Ovary (tissue), 3 donors: ENCODE measurements around the gene ZBED1.

Experiments used
- EP300 ChIP-seq: sonication (generic); formaldehyde crosslinking; IDR thresholded peaks from one replicate; pipeline ENCODE4 v1.6.1; 2017; ENCODE audit warnings: antibody characterized with exemption
- TF ChIP-seq, protein P1 (sequence below), 3 donors: fragments of 450-650 bp in 2 of 3; fragments of 200-600 bp in 1 of 3; IDR thresholded peaks; one replicate each; pipeline versions ENCODE4 v1.5.1 to v1.8.0; 2016 to 2022; ENCODE audit warnings: antibody characterized with exemption in 3 of 3, mild to moderate bottlenecking in 1 of 3
- donor health status: DM: no; HTN: no; CAD: no.

DNA sequence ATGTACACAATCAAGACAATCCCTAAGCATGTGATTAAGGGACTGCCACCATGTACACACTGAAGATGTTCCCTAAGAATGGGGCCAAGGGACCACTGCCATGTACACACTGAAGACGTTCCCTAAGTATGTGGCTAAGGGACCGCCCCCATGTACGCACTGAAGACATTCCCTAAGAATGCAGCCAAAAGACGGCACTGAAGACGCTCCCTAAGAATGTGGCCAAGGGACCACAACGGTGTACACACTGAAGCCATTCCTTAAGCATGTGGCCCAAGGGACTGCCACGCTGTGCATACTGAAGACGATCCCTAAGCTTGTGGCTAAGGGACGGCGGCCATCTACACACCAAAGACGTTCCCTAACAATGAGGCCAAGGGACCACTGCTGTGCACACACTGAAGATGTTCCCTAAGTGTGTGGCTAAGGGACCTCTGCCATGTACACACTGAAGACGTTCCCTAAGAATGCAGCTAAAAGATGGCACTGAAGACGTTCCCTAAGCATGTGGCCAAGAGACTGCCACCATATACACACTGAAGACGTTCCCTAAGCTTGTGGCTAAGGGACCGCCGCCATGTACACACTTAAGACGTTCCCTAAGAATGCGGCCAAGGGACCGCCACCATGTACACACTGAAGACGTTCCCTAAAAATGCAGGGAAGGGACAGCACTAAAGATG is 26.4 kb downstream of the ZBED1 start:
- TF ChIP-seq, protein P1, sequence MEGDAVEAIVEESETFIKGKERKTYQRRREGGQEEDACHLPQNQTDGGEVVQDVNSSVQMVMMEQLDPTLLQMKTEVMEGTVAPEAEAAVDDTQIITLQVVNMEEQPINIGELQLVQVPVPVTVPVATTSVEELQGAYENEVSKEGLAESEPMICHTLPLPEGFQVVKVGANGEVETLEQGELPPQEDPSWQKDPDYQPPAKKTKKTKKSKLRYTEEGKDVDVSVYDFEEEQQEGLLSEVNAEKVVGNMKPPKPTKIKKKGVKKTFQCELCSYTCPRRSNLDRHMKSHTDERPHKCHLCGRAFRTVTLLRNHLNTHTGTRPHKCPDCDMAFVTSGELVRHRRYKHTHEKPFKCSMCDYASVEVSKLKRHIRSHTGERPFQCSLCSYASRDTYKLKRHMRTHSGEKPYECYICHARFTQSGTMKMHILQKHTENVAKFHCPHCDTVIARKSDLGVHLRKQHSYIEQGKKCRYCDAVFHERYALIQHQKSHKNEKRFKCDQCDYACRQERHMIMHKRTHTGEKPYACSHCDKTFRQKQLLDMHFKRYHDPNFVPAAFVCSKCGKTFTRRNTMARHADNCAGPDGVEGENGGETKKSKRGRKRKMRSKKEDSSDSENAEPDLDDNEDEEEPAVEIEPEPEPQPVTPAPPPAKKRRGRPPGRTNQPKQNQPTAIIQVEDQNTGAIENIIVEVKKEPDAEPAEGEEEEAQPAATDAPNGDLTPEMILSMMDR (IDR thresholded peaks at IDR 0.05) = no peak
- TF ChIP-seq EP300 = no peak
